K562 (cell line): Measurements from ENCODE around the gene ARL8A. TPM values are rescaled to one million over a fixed set of nuclear protein-coding genes. Genes with fewer than 3 reads are reported as not detected.

Experiments
- CBX1 ChIP-seq: sonication (generic); IDR thresholded peaks from 2 replicates; pipeline ENCODE4 v1.6.1; 2016; ENCODE audit warnings: antibody characterized with exemption, low read depth, mild to moderate bottlenecking
- CREB1 ChIP-seq, 2 experiments: sonication (generic) in 1 of 2; formaldehyde crosslinking in 1 of 2; IDR thresholded peaks; 2 replicates each; pipeline versions ENCODE4 v1.6.1 to v1.8.0; 2012 to 2022; ENCODE audit warnings: inconsistent platforms in 1 of 2, mild to moderate bottlenecking in 1 of 2, missing genetic modification reagents in 1 of 2, moderate library complexity in 1 of 2
- EP400 ChIP-seq: fragments of 450-650 bp; IDR thresholded peaks from 2 replicates; pipeline ENCODE4 v1.6.1; 2017; ENCODE audit warnings: antibody characterized with exemption, mild to moderate bottlenecking, moderate library complexity
- FOXA3 ChIP-seq, 2 experiments: fragments of 450-650 bp in 1 of 2; sonication (generic) in 1 of 2; formaldehyde crosslinking; IDR thresholded peaks in 1 of 2; conservative IDR thresholded peaks in 1 of 2; 2 replicates each; pipeline versions ENCODE4 v1.4.0 to v1.8.0; 2020 to 2022; ENCODE audit warnings: mild to moderate bottlenecking in 2 of 2, missing genetic modification reagents in 1 of 2
- KAT7 ChIP-seq: sonication (generic); formaldehyde crosslinking; IDR thresholded peaks from 2 replicates; pipeline ENCODE4 v1.8.0; 2022; ENCODE audit warnings: missing genetic modification reagents, mild to moderate bottlenecking, borderline replicate concordance
- MTA3 ChIP-seq: fragments of 450-650 bp; formaldehyde crosslinking; IDR thresholded peaks from 2 replicates; pipeline ENCODE4 v1.6.1; 2017; ENCODE audit warnings: mild to moderate bottlenecking, borderline replicate concordance
- NCOR1 ChIP-seq: fragments of 450-650 bp; IDR thresholded peaks from 2 replicates; pipeline ENCODE4 v1.6.1; 2016; ENCODE audit warnings: mild to moderate bottlenecking, moderate library complexity
- NR4A1 ChIP-seq, 2 experiments: fragments of 250-450 bp in 1 of 2; fragments of 450-650 bp in 1 of 2; sonication (Bioruptor Pico) in 1 of 2; IDR thresholded peaks; 2 replicates each; pipeline versions ENCODE4 v1.4.0 to v1.6.1; 2016 to 2020; ENCODE audit warnings: mild to moderate bottlenecking in 2 of 2, missing compliant biosample characterization in 1 of 2, missing genetic modification characterization in 1 of 2, moderate library complexity in 1 of 2
- SAFB ChIP-seq: fragments of 200-400 bp; formaldehyde crosslinking; IDR thresholded peaks from 2 replicates; pipeline ENCODE4 v1.6.1; 2017; ENCODE audit warnings: low read depth, low read length, borderline replicate concordance
- SMARCB1 ChIP-seq: IDR thresholded peaks from 2 replicates; pipeline ENCODE4 v1.6.1; 2011; ENCODE audit warnings: improper control_type of control experiment, low read depth; ENCODE audit not compliant: insufficient read length
- SPI1 ChIP-seq: IDR thresholded peaks from 2 replicates; pipeline ENCODE4 v1.6.1; 2011; ENCODE audit warnings: low read depth, low read length, control low read depth, borderline replicate concordance
- TCF3 ChIP-seq: sonication (generic); formaldehyde crosslinking; IDR thresholded peaks from 2 replicates; pipeline ENCODE4 v1.4.0; 2020; ENCODE audit warnings: mild to moderate bottlenecking, missing genetic modification reagents
- XRCC5 ChIP-seq: fragments of 200-400 bp; formaldehyde crosslinking; IDR thresholded peaks from 2 replicates; pipeline ENCODE4 v1.6.1; 2017; ENCODE audit warnings: low read depth, mild to moderate bottlenecking, low read length
- ZFPM2 ChIP-seq: fragments of 250-450 bp; sonication (Bioruptor Pico); IDR thresholded peaks from 2 replicates; pipeline ENCODE4 v1.5.1; 2022; ENCODE audit warnings: mild to moderate bottlenecking
- ZNF253 ChIP-seq: fragments of 250-450 bp; sonication (Bioruptor Pico); conservative IDR thresholded peaks from 2 replicates; pipeline ENCODE4 v1.6.1; 2021; ENCODE audit warnings: mild to moderate bottlenecking
- polyA plus RNA-seq, 8 experiments: library from polyadenylated mRNA; depleted of rRNA in 4 of 8; stranded (reverse) in 5 of 8; unstranded in 3 of 8; fragments of >200 nt; fragmentation: Nextera tagmentation in 2 of 8; fragmentation: Illumina TruSeq in 1 of 8; extraction: Ambion mirVana in 2 of 8; extraction: Trizol in 1 of 8; gene quantifications; 2 replicates each; pipeline versions ENCODE4 v1.2.1 to v1.2.3, GENCODE V29; 2011 to 2014; ENCODE audit warnings: inconsistent platforms in 1 of 8, missing spikeins in 1 of 8
- total RNA-seq, 7 experiments: library from RNA; depleted of rRNA in 6 of 7; stranded (reverse); fragments of >200 nt in 6 of 7; fragmentation: Illumina TruSeq in 2 of 7; extraction: Trizol in 2 of 7; gene quantifications; 2 replicates each; pipeline versions ENCODE4 v1.2.1 to v1.2.3, GENCODE V29; 2011 to 2021; ENCODE audit warnings: low replicate concordance in 1 of 7
- TF ChIP-seq, protein P1 (sequence below): fragments of 450-650 bp; IDR thresholded peaks from 2 replicates; pipeline ENCODE4 v1.6.1; 2016
- TF ChIP-seq, protein P2 (sequence below): fragments of 450-650 bp; IDR thresholded peaks from 2 replicates; pipeline ENCODE4 v1.6.1; 2017; ENCODE audit warnings: antibody characterized with exemption, mild to moderate bottlenecking
- TF ChIP-seq, protein P3 (sequence below), 2 experiments: IDR thresholded peaks; 2 replicates each; pipeline ENCODE4 v1.6.1; 2012; ENCODE audit warnings: improper control_type of control experiment in 2 of 2, low read depth in 2 of 2, low read length in 2 of 2, borderline replicate concordance in 1 of 2

The ARL8A gene
- total and polyA plus RNA-seq, 9 of the 15 experiments (the other 6 are each of a cell fraction or from before 2014, with no cell fraction given) = 0.17 to 27.3 (median 15.6) TPM

DNA sequence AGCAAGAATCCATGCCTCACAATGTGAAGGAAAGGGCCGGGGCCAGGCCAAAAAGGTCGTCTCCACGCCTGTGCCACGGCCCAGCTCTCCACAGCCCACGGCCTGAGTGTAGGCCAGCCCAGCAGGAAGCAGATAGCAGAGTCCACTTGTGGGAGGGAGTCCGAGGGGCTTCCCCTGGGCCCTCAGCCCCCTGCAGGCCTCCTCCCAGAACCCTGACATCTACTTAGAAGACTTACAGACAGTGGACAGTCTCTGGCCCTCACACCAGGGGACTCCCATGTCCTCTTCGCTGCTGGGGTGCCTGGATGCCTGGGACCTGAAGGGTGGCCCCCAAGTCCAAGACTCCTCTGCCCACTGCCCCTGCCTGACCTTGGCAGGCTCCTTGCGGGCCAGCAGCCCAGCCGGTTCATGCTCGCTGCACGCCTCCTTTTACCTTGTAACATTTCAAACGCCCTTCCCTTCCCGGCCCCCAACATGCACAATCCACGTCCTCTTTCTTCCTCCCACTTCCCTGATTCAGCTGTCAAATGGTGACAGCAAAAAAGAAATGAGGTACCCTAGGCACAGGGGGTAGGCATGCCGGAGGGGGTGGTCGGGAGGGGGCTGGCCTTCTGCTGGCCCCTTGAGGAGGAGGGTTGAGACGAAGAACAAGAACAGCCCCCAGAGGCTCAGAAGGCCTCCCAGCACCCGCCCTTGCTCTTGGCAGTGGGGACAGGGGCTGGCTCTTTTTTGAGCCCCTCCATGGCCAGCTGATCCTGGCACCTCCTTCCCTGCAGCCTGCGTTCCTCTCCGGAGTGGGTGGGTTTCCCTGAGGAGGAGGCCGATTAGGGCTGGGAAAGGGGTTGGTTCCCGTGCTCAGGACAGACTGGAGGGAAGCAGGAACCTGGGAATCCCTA is 16.9 kb upstream of the ARL8A start (continued):
- TF ChIP-seq EP400 = 0 out of 2 replicates have a peak, but pooled peaks have one; percentile 9
- no peak for TF ChIP-seq NCOR1
- TF ChIP-seq XRCC5 = 0 out of 2 replicates have a peak, but pooled peaks have one; percentile 21
- peak; percentile 80; the same call in 1 of the 2 replicates for TF ChIP-seq KAT7 (CRISPR knock-in tag)
- peak; percentile 67; the same call in 1 of the 2 replicates for TF ChIP-seq SPI1
- TF ChIP-seq ZNF253 = 0 out of 2 replicates have a peak, but pooled peaks have one; percentile 40
- peak; percentile 91 for TF ChIP-seq ZFPM2 (CRISPR knock-in tag)
- TF ChIP-seq FOXA3 (CRISPR knock-in tag; conservative IDR thresholded peaks at IDR 0.05 in 1 of 2, IDR thresholded peaks at IDR 0.05 in 1 of 2) = 0 out of 4 replicates have a peak, but pooled peaks of 1 of the 2 experiments have one; percentile 40
- TF ChIP-seq MTA3 = 0 out of 2 replicates have a peak, but pooled peaks have one; percentile 13
- TF ChIP-seq NR4A1 (CRISPR knock-in tag; IDR thresholded peaks at IDR 0.05) = no peak
- peak; percentile 30; the same call in 1 of the 2 replicates for TF ChIP-seq NR4A1 (tag; IDR thresholded peaks at IDR 0.05)
- TF ChIP-seq, protein P1, sequence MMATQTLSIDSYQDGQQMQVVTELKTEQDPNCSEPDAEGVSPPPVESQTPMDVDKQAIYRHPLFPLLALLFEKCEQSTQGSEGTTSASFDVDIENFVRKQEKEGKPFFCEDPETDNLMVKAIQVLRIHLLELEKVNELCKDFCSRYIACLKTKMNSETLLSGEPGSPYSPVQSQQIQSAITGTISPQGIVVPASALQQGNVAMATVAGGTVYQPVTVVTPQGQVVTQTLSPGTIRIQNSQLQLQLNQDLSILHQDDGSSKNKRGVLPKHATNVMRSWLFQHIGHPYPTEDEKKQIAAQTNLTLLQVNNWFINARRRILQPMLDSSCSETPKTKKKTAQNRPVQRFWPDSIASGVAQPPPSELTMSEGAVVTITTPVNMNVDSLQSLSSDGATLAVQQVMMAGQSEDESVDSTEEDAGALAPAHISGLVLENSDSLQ = no peak
- no peak for TF ChIP-seq CREB1 (IDR thresholded peaks at IDR 0.05)
- 0 out of 2 replicates have a peak, but pooled peaks have one; percentile 13 for TF ChIP-seq CREB1 (CRISPR knock-in tag; IDR thresholded peaks at IDR 0.05)
- no peak for TF ChIP-seq SMARCB1
- peak; percentile 75; the same call in 1 of the 2 replicates for TF ChIP-seq CBX1
- TF ChIP-seq, protein P2, sequence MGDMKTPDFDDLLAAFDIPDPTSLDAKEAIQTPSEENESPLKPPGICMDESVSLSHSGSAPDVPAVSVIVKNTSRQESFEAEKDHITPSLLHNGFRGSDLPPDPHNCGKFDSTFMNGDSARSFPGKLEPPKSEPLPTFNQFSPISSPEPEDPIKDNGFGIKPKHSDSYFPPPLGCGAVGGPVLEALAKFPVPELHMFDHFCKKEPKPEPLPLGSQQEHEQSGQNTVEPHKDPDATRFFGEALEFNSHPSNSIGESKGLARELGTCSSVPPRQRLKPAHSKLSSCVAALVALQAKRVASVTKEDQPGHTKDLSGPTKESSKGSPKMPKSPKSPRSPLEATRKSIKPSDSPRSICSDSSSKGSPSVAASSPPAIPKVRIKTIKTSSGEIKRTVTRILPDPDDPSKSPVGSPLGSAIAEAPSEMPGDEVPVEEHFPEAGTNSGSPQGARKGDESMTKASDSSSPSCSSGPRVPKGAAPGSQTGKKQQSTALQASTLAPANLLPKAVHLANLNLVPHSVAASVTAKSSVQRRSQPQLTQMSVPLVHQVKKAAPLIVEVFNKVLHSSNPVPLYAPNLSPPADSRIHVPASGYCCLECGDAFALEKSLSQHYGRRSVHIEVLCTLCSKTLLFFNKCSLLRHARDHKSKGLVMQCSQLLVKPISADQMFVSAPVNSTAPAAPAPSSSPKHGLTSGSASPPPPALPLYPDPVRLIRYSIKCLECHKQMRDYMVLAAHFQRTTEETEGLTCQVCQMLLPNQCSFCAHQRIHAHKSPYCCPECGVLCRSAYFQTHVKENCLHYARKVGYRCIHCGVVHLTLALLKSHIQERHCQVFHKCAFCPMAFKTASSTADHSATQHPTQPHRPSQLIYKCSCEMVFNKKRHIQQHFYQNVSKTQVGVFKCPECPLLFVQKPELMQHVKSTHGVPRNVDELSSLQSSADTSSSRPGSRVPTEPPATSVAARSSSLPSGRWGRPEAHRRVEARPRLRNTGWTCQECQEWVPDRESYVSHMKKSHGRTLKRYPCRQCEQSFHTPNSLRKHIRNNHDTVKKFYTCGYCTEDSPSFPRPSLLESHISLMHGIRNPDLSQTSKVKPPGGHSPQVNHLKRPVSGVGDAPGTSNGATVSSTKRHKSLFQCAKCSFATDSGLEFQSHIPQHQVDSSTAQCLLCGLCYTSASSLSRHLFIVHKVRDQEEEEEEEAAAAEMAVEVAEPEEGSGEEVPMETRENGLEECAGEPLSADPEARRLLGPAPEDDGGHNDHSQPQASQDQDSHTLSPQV = peak; percentile 78
- TF ChIP-seq SAFB = no peak
- TF ChIP-seq TCF3 (CRISPR knock-in tag) = peak; percentile 26; the same call in 1 of the 2 replicates
- TF ChIP-seq, protein P3, sequence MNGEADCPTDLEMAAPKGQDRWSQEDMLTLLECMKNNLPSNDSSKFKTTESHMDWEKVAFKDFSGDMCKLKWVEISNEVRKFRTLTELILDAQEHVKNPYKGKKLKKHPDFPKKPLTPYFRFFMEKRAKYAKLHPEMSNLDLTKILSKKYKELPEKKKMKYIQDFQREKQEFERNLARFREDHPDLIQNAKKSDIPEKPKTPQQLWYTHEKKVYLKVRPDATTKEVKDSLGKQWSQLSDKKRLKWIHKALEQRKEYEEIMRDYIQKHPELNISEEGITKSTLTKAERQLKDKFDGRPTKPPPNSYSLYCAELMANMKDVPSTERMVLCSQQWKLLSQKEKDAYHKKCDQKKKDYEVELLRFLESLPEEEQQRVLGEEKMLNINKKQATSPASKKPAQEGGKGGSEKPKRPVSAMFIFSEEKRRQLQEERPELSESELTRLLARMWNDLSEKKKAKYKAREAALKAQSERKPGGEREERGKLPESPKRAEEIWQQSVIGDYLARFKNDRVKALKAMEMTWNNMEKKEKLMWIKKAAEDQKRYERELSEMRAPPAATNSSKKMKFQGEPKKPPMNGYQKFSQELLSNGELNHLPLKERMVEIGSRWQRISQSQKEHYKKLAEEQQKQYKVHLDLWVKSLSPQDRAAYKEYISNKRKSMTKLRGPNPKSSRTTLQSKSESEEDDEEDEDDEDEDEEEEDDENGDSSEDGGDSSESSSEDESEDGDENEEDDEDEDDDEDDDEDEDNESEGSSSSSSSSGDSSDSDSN (IDR thresholded peaks at IDR 0.05; ENCODE audit: borderline replicate concordance in 1 of 2, low read depth in 2 of 2, low read length in 2 of 2) = peak; percentile 59 to 60; a peak in 1 of 4 replicates
